Fibroblast of villous mesenchyme (primary cell): ENCODE measurements around the gene TXNL4A. TPM values are rescaled to one million over a fixed set of nuclear protein-coding genes. Genes with fewer than 3 reads are reported as not detected.

Source experiments
- DNase-seq: peaks from one replicate; pipeline ENCODE4 v3.0.0-alpha.2; 2010; ENCODE audit warnings: low read depth
- H3K4me3 ChIP-seq: 2 replicates; pipeline ENCODE4 v1.5.1; 2011; ENCODE audit warnings: low read depth, mild to moderate bottlenecking, low read length
- total RNA-seq: library from RNA; depleted of rRNA; stranded (reverse); fragments of >200 nt; gene quantifications from 2 replicates; pipeline ENCODE4 v1.2.3, GENCODE V29; 2012
- TF ChIP-seq, protein P1 (sequence below): IDR thresholded peaks from 2 replicates; pipeline ENCODE4 v1.5.1; 2012; ENCODE audit warnings: low read depth, mild to moderate bottlenecking, low read length; ENCODE audit not compliant: insufficient read depth

The TXNL4A gene
- total RNA-seq, 1 donor = 46.6 TPM

DNA sequence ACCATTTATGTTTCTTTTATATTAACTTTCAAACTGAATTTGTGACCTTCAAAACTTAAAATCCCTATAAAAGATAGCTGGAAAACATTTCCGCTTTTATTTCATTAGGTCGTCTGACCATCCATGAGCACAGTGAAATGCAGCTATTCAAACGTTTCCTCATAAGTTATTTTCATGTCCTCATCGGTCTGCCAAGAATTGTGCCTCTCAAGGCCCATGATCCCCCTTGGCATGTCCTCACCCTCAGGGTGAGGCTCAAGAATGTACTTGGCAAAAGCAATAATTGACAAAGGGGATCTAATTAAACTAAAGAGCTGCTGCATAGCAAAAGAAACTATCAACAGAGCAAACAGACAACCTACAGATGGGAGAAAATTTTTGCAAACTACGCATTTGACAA is 49.3 kb downstream of the TXNL4A start:
- no peak for DNase-seq

DNA sequence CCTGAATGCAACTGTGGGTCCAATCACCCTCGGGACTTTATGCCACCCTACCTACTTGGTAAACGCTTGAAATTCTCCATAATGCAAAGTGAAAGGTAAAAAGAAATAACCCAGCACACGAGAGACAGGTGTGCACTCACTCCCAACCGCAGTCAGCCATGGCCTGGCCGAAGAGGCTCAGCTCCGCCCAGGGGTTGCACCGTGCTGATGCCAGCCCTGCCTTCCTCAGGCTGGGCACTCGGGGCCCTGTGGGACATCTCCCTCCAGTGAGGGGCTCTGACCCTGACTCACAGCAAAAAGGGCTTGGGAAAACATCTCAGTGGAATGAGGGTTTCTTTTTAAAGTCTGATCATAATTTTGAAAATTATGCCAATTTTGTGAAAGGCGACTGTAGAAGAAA is 50.2 kb downstream of the TXNL4A start:
- no peak for DNase-seq
- TF ChIP-seq, protein P1, sequence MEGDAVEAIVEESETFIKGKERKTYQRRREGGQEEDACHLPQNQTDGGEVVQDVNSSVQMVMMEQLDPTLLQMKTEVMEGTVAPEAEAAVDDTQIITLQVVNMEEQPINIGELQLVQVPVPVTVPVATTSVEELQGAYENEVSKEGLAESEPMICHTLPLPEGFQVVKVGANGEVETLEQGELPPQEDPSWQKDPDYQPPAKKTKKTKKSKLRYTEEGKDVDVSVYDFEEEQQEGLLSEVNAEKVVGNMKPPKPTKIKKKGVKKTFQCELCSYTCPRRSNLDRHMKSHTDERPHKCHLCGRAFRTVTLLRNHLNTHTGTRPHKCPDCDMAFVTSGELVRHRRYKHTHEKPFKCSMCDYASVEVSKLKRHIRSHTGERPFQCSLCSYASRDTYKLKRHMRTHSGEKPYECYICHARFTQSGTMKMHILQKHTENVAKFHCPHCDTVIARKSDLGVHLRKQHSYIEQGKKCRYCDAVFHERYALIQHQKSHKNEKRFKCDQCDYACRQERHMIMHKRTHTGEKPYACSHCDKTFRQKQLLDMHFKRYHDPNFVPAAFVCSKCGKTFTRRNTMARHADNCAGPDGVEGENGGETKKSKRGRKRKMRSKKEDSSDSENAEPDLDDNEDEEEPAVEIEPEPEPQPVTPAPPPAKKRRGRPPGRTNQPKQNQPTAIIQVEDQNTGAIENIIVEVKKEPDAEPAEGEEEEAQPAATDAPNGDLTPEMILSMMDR = no peak
- H3K4me3 ChIP-seq = no peak overlapping the region

More for the DNA sequence above, 49.3 kb downstream of the TXNL4A start:
- TF ChIP-seq, protein P1 = no peak
- no peak overlapping the region for H3K4me3 ChIP-seq

DNA sequence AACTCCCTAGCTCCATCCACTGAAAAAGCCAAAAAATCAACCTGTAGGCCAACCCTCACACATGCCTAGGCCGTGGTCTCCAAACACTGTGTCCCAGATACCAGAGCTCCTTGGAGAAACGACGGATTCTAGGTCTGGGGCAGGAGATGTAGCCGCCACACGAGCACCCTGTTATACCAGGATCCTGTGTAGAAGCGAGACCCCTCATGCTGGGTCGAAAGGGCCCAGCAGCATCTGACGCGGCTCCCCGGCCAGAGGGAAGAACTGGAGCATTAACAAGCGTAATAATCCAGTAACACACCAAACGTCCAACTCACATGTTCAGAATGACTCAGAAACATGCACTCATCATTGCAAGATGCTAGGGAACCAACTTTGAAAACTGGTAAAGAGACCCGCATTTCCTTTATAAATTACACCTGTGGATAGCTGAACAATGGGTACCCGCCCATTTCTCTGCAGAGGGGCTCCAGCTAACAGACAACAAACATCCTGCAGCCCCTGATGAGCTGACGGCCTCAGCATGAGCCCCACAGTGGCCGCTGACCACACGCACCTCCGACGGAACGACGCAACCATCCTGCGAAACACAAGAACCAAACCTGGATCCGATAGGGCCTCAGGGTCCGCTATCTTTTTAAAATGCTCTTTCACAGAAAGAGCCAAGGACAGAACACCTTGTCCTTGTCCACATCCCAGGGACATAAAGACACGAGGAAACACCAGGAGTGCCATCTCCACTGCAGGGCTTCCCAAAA is 51.1 kb downstream of the TXNL4A start:
- no peak overlapping the region for H3K4me3 ChIP-seq
- TF ChIP-seq, protein P1 = no peak
- no peak for DNase-seq

DNA sequence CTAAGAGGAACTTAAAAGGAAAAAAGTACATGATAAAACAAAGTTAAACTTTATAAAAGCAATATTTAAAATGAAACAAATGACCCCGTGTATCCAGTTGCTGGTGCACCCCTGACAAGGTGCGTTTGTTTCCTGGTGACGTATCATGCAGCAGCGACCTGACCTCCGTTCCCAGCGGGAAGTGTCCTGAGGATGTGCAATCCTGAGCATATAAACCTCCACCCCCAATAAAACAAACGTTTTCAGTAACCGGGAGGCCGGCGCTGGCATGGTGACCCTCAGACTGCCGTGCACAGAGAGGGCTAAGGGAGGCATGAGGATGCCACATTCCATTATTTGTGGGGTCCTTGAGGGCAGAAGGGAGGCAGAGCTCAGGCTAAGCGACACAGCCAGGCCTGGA is 51.7 kb downstream of the TXNL4A start:
- TF ChIP-seq, protein P1 = no peak
- DNase-seq = no peak
- H3K4me3 ChIP-seq = no peak overlapping the region

DNA sequence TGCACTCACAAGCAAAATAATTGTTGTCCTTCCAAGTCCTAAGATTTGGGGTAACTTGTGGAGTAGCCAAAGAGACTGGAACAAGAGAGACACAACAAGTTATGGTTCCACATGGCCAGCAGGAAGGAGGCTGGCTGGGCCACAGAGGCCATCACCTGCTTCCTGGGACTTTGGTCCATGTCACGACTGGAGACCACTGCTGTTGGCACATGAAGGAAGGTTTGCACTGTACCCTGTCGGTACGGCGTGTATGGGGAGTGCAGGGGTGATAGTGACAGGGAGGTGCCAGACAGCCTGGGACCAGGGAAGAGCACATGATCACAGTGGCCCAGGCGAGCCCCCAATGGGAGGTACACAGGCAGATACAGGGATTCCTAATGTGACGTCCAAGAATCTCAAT is 52.4 kb downstream of the TXNL4A start:
- TF ChIP-seq, protein P1 = no peak
- no peak for DNase-seq
- H3K4me3 ChIP-seq = no peak overlapping the region

DNA sequence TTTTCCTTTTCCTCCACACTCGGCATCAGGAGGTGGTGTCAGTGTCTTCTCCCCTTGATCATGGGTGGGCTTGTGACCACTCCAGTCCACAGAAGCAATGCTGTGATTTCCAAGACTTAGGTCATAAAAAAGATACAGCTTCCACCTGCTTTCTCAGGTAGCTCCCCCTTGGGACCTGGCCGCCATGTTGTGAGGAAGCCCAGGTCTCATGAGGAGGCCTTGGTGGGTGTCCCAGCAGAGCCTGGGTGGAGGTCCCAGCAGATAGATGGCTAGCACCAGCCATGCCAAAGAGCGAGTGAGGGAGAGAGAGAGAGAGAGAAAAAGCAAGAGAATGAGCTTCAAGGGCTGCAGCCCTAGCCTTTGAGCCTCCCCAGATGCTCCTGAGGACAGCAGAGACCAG is 52.9 kb downstream of the TXNL4A start:
- no peak overlapping the region for H3K4me3 ChIP-seq
- TF ChIP-seq, protein P1 = no peak
- DNase-seq = no peak

DNA sequence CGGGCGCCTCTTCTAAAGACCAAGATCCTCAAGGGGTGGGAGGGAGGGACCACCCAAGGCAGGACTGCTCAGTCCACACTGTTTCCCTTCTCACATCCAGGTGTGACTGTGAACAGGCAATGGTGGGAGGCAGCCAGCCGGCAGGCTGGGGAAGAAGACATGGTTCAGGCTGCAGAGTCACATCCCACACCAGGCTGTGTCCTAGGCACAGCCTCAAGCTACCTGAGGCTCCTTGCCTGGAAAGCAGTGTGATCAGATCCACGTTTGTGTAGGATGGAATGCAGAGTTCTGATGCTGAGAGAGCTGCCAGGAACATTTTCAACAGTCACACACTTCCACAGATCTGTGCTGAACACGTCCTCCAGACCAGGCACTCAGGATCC is 53.3 kb downstream of the TXNL4A start:
- no peak for DNase-seq
- TF ChIP-seq, protein P1 = no peak
- no peak overlapping the region for H3K4me3 ChIP-seq
